NCI-H146 treated with DMSO at 0.1 percent for 48 hours (cell line): ENCODE measurements around the gene PSMB7.
A peak's percentile ranks its signal among the peaks of the same experiment; 100 is the strongest.

Experiments used
- DNase-seq: peaks from one replicate; lab custom pipeline; 2025; ENCODE audit not compliant: unreplicated experiment; lab: John Stamatoyannopoulos, UW

The PSMB7 gene

DNA sequence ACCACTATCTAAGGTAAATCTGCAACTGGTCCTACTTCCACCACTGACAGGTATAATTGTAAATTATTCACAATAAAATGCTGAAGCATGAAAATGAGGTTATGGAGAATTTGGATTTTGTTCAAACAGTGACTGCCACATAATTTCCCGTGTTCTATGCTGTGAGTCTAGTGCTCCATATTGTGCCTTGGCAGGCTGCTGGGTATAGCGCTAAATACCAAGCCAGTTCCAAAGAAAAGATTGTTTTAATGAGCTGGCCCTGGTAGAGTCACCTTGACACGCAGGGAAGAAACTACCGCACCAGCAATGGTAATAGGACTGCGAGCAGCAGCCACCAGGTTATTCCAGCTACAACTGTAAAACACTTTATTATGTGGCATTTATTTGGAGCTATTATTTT lies 30.4 kb downstream of the PSMB7 start:
- DNase-seq = no peak

DNA sequence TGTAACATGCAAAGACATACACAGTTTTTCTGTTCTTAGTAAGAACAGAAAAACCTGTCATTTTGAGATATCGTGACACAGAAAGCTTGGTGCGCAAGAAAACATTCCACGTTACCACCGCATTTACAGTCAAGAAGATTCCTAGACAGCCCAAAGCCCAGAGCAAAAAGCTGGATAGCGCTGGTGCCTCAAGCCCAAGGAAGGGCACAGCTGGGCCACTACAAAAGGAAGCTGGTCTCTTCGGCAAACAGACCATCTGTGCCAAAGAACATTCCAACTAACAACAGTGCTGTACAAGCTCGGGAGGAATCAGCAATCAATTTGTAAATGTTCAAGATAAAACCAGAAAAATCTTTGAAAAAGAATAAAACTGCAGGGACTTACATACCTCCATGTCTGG lies 31.0 kb downstream of the PSMB7 start:
- DNase-seq = no peak

DNA sequence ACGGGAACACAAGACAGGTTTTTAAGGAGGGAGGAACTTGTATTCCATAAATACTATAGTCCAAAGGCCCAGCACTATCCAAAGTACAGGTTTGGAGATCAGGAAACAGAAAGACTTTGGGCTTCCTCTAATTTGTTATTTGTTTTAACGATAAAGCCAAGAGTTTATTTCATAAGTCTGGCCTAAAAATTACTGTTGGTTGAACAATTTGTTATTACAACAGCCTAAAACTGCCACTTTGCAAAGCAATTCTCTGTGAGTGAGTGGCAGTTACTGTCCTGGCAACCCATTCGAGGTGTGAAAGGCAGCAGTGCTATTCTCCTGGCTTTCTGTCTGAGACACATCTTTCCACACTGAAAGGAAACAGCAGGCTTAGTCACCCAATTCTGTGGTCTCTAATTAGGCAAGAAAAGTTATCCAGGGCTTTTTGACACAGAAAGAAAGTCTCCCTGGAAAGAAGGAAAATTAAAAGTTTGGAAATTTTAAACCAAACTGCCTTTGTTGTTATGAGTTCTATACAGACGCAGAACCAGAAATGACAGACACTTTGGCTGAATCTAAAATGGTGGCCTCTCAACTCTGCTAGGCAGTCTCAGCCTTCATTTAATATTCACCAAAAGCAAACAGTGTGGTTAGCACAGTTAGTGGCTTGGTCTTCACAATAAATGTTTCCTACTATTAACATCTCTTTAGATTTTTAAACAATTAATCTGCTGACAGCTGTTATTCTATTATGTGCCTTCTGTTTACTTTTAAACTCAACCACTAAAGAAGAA lies 33.9 kb downstream of the PSMB7 start:
- peak; percentile 20 for DNase-seq

DNA sequence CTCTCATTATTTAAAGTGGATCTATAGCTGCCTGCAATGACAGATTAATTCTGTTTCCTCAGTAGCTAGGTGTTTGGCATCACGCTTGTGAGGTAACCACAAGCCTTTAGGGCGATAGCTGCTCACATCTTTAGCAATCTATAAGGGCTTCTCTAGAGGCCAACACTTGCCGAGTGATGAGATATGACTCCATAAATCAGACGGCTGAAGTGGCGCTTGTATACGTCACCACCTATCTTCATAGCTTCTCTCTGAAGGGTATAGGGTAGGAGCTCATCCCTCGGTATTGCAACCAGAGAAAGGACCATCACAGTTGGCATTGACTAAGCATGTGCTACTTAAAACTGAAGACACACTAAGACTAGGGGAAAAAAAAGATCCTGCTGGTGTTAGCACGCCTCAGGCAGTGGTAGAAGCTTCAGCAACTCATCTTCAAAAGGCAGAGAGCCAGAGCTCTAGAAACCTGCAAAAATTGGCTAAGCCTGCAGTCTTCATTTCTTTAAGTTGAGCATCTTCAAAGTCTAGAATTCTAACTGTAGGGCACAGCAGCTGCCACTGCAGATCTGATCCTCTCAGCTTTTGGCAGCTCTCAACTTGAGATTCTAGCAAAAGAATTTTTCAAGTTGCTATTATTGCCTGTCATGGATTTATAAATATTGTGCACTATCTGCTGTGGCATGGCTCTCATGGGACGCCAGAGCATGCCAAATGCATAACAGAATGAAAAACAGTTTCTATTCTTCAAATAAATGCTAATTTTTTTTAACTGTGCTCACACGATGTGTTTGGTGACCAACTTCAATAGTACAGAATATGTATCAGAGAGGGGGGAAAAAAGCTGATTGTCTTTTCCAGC lies 37.5 kb downstream of the PSMB7 start:
- no peak for DNase-seq

DNA sequence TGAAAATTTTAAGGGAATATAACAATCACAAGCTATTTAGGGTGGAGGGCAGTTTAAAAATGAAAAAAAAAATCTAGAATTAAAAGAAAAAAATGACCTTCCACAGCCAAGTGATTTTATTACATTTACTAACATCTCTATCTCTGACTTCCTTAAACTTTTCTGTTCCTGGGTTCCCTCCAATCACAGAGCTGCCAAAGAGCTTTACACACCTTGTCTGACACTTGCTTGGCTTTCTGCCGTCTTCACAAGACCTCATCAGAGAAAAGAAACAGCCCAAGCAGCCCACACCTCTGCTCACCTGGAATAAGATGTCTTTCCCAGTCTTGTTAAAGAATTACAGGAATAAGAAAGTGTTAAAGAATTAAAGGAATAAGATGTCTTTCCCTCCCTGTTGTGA lies 38.9 kb downstream of the PSMB7 start:
- no peak for DNase-seq

DNA sequence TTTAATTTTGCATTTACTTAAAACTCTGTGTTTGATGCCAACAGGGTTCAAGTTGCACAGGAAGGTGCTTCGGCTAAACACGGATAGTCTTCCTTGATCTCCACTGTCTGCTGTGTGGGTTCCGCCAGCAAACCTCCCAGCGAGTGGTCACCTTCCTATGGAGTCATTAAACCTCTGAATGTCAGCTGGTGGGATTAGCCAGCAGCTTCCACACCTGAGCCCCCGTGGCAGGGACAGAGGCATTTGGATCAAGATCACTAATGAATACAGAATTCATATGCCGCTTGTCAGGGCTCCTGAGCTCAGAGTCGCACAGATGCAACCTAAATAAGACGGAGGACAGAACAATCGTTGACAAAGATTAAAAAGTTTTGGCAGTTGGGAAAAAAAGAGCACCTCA lies 39.5 kb downstream of the PSMB7 start:
- no peak for DNase-seq

DNA sequence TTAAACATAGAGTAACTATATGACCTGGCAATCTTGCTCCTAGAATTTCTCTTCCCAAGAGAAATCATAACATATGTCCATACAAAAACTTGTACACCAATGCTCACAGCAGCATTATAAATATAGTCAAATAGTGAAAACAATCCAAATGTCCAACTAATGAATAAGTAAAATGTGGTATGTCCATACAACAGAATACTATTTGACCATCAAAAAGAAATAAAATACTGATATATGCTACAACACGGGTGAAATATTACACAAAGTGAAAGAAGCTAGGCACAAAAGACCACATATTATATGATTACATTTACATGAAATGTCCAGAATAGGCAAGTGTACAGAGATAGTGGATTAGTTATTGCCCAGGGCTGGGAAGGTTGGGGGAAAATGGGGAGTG lies 41.4 kb downstream of the PSMB7 start:
- DNase-seq = no peak

DNA sequence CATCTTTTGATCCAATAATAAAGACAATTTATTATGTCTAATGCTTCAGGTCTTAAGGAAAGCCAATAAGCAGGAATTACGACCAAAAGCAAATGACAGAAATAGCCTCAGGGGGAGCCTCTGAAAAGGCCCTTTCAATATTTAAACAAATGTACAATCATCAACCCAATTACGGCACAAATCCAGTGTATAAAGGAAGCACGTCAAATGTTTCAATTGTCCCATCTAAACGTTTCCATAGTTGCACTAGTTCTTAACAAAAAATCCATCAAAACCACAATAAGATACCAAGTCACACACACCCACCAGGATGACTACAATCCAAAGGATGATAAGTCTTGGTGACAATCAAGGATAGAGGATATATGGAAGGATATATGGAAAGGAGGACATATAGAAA lies 41.9 kb downstream of the PSMB7 start:
- peak; percentile 58 for DNase-seq

DNA sequence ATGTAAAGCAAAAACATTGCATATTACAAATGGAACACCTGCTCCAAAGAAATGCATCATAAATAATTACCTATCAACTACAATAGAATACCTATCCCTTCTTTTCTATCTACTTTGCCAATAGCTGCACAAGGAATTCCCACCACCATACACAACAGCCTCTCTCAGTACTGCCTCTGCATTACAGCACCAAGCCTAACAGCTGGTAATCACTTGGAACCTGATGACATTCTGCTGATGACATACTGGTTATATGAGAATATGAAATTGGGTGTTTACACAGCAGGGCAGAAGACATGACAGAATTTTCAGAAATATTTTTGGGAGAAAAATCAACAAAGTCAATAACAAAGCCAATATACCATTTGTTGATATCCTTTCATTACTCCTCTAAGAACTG lies 43.2 kb downstream of the PSMB7 start:
- no peak for DNase-seq

DNA sequence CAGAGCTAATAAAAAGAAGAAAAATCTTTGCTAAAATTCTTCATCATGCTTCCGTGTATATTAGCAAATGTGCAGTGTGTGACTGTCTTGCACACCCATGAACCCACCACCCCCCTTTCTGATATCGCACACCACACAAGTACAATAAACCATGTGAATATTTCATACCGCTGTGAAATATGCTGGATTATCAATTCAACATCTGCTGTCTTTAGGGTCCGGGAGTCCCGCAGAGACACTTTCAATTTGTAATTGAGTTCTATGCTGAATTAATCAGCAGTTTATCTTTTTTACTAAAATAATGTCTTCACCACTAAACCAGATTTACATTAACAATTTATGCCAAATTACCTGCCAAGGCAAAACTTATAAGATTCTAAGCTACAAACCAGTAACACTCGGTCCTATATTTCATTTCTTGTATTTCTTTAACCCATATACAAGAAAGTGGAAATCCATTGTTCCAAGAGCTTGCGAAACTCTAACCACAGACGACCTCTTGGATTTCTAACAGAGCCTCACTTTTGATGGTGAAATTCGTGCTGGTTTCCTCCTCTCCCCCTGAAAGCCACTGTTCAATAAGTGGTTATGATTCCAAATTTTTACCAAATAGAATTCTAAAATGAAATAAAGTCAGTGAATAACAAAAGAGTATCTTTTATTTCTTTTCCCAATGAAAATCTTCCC lies 44.2 kb downstream of the PSMB7 start:
- DNase-seq = no peak

DNA sequence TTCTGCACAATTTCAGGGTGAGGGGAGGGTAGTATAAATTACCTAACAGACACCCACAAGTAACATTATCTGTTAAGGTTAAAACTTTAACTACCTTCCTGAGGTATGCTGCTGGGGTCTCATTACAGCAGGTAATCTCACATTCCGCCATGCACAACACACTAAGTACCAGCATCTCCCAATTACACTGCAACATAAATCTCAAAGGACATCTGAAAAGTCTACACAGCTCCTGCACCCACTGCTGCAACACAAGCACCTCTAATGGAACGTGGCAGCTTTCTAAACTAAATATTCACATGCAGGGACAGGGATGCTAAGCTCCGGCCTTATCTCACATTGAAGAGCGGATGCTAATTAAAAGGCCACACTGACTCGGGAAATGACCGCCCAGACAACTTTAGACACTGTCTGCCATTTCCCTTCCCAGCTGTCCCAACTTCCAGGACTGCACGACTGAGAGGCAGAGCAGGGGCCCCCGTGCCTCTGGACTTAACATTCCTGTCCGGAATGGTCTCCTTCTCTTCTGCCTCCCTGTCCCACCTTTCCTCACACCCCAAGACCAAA lies 45.9 kb downstream of the PSMB7 start:
- DNase-seq = no peak

DNA sequence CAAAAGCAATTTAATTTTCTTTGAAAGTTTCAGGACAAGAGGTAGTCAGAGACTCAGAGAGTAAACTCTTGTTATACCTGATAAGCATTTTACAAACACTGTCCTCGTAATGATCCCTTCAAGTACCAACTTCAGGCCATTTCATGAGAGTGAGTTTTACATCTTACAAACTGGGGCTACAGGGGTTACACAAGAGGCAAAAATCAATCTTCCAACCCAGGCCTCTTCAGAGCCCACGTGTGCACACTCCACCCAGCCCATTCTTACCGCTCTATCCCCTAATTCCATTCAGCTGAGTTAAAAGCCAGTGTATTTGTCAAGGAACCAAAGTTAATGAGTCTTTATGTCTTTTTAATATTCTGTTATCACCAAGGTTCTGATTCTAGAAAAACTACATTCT lies 46.5 kb downstream of the PSMB7 start:
- DNase-seq = no peak

DNA sequence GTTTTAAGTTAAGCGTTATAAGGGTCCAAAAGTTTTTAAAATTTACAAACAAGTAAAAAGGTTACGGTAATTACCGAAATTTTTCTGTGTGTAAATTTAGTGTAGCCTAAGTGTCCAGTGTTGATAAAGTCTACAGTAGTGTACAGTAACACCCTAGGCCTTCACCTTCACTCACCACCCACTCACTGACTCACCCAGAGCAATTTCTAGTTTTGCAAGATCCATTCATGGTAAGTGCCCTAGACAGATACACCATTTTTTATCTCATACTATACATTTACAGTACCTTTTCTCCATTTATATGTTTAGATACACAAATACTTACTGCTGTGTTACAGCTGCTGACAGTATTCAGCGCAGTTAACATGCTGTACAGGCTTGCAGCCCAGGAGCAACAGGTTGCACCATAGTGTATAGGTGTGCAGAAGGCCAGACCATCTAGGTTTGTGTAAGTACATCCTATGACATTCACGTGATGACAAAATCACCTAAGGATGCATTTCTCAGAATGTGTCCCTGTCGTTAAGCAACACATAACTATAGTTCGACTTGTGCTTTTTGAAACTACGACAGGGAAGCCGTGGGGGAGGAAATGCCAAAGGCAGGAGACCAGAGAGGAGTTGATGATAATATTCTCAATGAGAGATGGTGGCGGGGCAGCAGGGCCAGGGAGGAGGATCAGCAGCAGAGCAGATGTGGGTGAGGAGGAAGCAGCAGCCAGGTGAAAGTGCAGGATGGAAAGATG lies 48.6 kb downstream of the PSMB7 start:
- no peak for DNase-seq

DNA sequence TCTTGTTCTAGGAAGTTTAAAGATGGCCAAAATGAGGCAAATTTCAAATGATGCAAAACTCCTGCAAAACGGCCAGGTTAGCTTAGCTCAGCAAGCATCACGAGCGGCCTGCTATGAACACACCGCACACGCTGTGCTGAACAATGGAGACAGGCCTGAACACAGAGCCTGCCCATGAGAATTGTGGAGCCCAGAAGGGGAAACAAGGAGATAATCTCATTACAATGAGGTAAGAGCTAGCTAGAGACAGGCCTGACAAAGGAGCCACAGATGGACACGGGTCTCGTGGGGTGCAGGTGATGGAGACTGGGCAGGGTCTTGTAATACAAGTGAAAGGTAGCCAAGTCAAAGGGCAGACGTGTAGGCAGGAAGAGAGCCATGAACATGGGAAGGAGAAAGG lies 50.2 kb downstream of the PSMB7 start:
- DNase-seq = no peak

DNA sequence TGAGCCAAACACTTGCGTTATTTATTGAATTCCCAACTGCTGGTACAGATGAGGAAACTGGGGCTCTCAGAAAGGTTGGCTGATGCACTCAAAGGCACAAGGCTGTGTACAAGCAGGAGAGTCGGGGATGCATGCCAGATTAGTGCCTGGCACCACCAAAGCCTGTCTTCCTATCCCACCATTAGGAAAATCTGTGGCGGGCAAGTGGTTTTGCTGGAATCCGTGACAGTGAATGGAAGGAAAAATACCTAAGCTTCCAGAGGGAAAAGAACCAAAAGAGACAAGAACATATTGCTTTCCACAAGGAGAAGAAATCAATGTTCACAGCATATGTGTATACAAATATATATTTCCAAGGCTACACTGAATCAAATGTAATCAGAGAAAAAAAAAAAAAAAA lies 51.1 kb downstream of the PSMB7 start:
- DNase-seq = no peak

DNA sequence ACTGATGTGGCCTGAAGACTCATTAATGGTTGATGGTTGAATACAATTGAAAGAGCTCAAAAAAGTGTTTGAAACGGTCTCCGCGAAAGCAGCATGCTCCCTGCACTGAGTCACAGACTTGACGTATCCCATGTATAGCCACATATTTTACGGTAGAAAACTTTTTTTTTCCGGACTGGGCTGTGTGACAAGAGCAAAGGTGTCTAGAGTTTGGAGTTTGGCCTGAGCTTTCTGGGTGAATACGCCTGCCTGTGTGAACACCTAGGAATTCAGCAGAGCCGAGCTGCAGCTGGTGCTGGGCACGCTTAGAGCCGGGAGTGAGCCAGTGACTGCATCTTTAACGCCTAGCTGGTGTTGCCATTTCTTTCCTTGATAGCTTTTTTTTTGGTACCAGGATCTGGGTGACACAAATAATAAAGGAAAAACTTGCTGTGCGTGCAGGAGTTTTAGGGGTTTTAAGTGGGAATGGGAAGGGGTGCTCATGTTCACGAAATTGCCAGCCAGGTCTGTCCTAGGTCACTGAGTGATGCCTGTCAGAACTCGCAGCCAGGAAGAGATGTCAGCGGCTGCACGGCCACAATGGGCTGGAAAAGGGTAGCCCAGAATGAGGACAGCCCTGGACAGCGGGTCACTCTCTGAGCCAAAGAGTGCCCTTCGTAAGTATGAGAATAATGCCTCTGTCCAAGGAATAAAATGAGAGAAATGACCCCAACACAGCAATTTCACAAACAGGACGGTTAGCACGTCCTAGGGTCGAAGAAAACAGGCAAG lies 51.7 kb downstream of the PSMB7 start:
- DNase-seq = no peak

DNA sequence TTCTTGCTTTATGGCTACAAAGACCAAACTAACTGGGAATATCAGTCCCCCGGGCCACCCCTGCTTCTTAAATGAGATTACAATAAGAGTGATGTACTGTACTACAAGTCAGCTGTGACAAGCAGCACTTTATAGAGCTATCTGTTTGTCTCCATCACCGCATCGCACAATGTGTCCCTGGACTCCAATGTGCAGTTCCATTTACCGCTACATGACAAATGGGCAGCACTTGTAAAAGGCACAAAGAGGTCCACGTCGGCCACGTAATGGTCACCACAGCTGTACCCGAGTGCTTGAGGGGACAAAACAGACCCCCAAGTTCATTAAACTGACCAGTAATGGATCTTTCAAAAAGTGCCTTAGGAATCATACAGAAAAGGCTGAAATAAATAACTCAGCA lies 54.1 kb downstream of the PSMB7 start:
- no peak for DNase-seq

DNA sequence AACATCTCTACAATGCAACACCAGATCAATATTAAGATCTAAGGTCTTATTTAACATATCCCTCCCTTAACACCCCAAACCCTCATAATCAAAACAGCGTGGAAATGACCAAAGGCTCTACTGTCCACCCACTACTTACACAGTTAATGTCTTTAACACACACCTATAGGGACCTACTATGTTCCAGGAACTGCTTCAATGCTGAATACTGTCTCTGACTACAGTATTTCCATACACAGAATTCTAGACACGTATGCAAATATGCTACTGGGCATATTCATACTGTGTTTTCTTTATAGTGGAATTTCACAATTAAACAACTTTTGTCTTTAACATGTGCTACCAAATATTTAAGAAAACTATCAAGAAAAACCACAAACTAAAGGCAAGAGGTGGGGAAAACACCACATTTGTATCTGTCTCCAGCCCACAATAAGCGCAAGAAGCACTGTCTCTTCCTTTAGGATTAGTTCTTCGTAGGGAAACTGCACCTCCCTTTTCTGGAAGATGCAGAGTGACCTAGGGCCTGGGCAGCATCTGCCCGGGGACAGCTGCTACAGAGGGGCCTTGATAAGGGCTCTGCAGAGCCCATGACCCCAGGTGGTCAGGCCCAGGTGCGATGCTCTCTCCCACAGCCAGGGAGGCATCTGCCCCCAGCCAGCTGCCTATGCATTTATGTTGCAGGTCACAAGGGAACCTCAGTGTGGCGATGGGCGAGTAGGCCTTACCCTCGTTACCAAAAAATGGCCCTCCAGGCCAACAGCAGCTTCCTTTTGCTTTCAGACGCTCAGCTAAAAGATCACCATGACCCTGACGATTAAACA lies 55.2 kb downstream of the PSMB7 start:
- DNase-seq = no peak

DNA sequence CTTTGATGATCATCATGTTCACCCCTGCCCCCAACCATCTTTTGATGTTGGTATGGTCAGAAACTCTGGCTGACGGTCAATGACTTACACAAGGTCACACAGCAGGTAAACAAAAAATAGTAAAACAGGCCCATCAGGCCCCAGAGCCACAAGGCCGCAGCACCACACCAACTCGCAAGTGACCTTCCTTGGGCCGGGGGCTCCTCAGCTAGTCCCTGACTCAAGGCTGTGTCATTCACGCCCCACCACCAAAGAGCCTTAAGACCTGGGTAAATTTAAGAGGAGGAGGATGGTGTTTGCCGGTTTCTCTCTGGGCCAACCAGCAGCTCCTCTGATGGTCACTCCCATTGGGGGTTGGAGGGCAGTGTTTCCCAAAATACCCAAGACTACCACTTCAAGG lies 55.8 kb downstream of the PSMB7 start:
- DNase-seq = no peak
